Stimulated activated CD8-positive, alpha-beta memory T cell treated with anti-CD3 and anti-CD28 coated beads, Interleukin-12 subunit alpha, Interleukin-12 subunit beta, amount 100 ng/mL, for 4 hours (primary cell): ENCODE data around the gene ZFAND3.

ENCODE experiments used
- DNase-seq: peaks from one replicate; pipeline ENCODE4 v3.0.0-alpha.2; 2020; ENCODE audit warnings: low read depth

Gene ZFAND3

GRCh38 chr6:37827603-37828265 is 8.2 kb downstream of the ZFAND3 start:
- DNase-seq: no peak

GRCh38 chr6:37830225-37830624 is 10.7 kb downstream of the ZFAND3 start:
- DNase-seq: no peak

GRCh38 chr6:37831457-37831856 is 11.9 kb downstream of the ZFAND3 start:
- DNase-seq: no peak

DNA sequence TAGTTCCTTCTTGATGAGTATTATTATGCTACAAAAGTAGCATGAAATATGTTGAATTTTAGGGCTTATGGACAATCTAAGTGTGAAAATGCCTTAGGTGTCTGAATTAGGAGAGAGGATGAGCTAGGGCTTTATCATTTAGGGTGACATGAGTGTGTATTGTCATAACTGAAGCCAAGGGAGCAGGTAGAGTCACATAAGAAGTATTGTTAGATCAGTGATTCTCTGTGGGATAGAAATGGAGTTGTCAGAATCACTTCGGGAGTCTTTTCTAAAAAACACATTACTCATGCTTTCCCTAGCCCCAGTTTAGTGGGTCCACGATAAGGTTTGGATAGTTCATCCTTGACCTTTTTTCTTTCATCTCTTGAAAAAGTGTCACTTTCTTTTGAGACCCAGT is 16.4 kb downstream of the ZFAND3 start:
- no peak for DNase-seq

- DNase-seq: no peak
These were observed 18.8 kb downstream of the ZFAND3 start for GRCh38 chr6:37838219-37838921.

- no peak for DNase-seq
These were observed 20.8 kb downstream of the ZFAND3 start for GRCh38 chr6:37840143-37840939.

DNA sequence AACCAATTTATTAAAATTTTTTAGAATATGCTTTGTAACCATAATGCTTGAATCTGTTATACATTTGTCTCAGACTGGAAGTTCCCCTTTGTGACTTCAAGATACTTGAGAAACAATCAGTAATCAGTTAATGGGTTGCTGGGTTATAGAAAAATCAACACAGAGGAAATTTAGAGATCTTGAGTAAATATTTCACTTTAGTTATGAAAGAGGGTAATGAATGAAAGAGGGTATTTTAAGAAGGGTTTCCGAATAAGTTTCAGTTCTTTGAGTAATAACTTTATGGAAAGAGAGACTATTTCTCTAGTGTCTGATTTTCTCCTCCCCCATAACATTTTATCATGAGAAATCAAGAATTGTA is 21.4 kb downstream of the ZFAND3 start:
- DNase-seq: no peak

- no peak for DNase-seq
These were observed 25.7 kb downstream of the ZFAND3 start for GRCh38 chr6:37845026-37845911.

DNA sequence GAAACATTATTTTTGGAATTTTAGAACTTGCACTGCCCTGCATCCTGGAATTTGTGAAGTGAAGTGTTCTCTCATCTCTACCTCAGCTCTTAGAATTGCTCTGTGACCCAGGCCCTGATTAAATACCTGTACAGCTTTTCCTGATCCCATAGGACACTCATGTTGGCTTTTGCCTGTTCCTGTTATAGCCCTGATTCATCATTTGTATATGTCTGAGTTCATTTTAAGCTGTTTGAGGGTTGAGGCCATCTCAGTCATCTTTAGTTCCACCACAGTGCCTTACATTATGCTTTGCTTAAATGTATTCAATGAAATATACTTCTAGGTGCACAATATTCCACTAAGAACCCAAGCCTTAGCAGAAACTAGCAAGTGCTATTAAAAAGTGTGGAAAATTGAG is 26.4 kb downstream of the ZFAND3 start:
- no peak for DNase-seq

- no peak for DNase-seq
These were observed 28.2 kb downstream of the ZFAND3 start for GRCh38 chr6:37847704-37848103.

DNA sequence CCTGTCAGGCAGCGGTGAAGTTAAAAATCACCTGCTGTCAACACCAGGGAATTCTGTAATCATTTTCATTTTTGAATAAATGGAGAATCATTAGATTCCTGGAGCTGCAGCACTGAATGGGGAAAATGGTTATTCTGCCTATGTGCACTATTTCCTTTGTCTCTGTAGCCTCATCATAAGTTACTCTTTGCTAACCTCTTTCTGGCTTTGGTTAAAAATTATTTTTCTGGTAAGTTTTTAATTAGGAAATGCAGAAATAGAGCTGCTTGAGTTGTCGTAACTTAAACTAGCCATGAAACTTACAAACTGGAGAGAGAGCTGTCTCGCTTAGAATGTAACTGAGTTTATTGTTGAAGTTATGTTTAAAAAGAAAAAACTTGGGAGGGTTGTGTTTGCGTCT is 28.8 kb downstream of the ZFAND3 start:
- DNase-seq: no peak

DNA sequence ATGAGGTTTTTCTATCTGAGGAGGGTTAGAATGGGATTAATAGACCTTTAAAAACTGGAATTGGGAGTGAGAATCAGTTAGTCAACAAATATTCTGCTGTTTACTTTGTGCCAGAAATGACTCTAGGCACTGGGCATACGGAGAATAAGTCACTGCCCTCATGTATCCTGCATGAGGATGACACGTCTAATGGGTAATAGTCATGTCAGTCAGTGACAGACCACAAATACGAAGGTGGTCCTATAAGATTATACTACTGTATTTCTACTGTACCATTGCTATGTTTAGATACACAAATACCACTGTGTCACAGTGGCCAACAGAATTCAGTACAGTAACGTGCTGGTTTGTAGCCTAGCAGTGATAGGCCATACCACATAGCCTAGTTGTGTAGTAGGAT is 30.7 kb downstream of the ZFAND3 start:
- DNase-seq: no peak

- no peak for DNase-seq
These were observed 31.3 kb downstream of the ZFAND3 start for GRCh38 chr6:37850728-37851285.

DNA sequence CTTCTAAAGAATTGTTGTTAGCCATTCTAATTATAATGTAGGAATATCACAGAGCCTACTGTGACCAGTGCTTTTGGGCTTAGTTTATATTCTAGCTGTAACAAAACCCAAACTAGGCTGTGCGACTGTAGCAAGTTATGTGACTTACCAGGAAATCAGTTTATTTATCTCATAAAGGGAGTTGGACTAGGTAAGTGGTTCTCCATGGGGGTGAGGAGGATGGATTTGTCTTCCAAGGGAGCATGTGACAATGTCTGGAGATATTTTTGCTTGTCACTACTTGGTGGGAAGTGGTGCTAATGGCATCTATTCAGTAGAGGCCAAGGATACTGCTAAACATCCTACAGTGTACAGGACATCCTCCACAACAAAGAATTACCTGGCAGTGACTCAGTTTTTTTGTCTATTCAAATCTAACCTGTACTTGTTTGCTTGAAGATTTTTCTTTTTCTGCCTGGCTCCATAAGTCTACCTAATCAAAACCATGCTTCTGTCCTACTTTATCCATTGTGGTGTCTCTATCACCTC is 32.5 kb downstream of the ZFAND3 start:
- DNase-seq: no peak

DNA sequence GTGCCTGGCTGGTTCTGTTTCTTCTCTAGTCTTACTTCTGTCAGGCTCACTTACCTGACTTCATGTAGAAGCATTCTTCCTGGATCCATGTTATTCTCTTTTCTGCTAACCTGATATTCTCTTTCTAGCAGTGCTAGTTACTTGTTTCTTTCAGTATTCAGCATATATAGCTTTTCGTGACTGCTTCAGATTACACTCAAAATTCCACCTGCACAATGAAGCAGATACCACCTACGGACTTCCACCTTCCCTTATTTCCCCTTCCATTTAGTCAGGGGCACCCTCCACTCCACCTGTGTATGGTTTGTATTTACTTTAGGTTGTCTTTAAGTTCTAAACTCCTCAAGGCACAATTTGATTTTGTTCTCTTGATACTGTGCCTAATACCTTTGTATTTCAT is 36.8 kb downstream of the ZFAND3 start:
- DNase-seq: no peak

- no peak for DNase-seq
These were observed 38.8 kb downstream of the ZFAND3 start for GRCh38 chr6:37858363-37858762.

DNA sequence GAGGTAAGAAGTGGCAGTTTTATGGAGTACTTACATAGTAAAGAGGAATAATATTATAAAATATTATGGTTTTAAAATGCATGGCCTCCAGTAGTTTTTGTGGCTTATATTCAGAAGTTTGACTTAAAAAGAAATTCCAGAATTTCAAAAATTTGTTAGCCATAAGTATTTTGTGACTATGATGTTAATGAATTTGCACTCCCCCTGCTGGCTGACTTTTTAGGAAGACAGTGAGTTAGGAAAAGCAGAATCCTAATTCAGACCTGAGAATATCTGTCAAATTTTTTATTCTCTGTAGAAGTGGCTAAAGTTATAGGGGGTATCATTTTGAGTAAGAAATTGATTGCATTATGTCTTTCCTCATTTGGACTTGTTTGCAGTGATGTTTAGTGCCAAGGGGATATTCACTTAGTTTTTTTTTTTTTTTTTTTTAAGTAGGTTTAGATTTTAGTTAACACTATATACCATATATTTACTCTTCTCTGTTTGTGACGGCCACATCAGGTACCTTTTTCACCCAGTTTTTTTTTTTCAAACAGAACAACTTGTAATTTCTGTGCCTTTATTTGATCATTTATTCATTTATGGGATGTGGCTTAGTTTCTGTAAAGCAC is 40.8 kb downstream of the ZFAND3 start:
- DNase-seq: no peak

DNA sequence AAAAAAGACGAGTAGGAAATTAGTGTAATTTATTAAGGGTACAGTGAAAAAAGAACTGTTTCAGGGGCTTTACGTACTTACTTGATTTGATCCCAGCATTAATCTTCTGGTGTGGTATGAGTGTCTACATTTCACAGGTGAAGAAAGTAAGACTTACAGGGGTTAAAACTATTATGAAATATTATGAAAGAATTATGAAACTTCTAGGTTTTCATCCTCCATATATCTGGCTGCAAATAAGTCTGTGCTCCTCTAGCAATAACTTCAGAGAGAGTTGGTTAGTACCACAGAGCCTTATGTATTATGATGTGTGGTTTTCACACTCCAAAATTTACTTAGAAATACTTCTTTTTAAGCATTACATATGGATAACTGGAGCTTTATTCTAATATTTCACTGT is 41.9 kb downstream of the ZFAND3 start:
- no peak for DNase-seq

DNA sequence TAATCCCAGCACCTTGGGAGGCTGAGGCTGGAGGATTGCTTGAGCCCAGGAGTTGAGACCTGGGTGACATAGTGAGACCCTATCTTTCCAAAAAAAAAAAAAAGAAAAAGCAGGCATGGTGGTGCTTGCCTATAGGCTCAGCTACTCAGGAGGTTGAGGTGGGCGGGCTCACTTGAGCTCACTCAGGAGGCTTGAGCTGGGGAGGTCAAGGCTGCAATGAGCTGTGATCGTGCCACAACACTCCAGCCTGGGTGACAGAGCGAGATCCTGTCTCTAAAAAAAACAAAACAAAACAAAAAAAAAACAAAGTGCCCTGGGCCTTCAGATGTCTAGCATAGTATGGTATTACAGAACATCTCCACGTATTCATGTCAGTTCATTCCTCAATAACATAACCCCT is 42.9 kb downstream of the ZFAND3 start:
- DNase-seq: no peak

DNA sequence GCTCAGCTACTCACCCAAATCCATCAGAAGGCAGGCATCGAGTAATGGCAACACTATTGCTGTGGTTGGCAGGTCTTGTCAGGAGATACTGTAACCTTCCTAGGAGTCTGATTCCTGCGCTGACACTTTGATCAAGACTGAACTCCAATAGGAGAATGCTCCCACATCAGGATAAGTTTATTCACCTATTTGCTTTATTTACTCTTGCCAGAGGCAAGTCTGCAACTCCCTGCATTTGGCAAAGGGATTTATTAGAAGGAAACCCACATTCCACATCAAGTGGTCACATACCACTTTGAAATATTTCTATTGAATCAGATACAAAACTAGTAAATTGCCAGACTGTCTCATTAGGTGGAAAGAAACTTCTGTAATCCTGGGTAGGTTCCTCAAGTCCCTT is 43.5 kb downstream of the ZFAND3 start:
- no peak for DNase-seq

- no peak for DNase-seq
These were observed 44.7 kb downstream of the ZFAND3 start for GRCh38 chr6:37864250-37864649.
